WTC11 (cell line): ENCODE results near the gene HAUS6. TPM values are rescaled to one million over a fixed set of nuclear protein-coding genes. Genes with fewer than 3 reads are reported as not detected.

Experiments
- FOXK1 ChIP-seq: sonication (generic); formaldehyde crosslinking; IDR thresholded peaks from 2 replicates; pipeline ENCODE4 v1.8.0; 2022; ENCODE audit warnings: mild to moderate bottlenecking, moderate library complexity, missing genetic modification reagents
- GABPB1 ChIP-seq: sonication (generic); formaldehyde crosslinking; IDR thresholded peaks from 2 replicates; pipeline ENCODE4 v1.8.1; 2023; ENCODE audit warnings: mild to moderate bottlenecking, missing genetic modification reagents
- GTF2I ChIP-seq: fragments of 250-450 bp; sonication (Bioruptor Pico); conservative IDR thresholded peaks from 2 replicates; pipeline ENCODE4 v1.4.0; 2021; ENCODE audit warnings: mild to moderate bottlenecking
- JUN ChIP-seq: sonication (generic); formaldehyde crosslinking; IDR thresholded peaks from 2 replicates; pipeline ENCODE4 v1.8.0; 2023; ENCODE audit warnings: mild to moderate bottlenecking, missing genetic modification reagents
- MYBL2 ChIP-seq: sonication (generic); formaldehyde crosslinking; IDR thresholded peaks from 2 replicates; pipeline ENCODE4 v1.8.1; 2023; ENCODE audit warnings: mild to moderate bottlenecking, moderate library complexity, missing genetic modification reagents
- NFE2L1 ChIP-seq: sonication (generic); formaldehyde crosslinking; IDR thresholded peaks from 2 replicates; pipeline ENCODE4 v1.8.1; 2023; ENCODE audit warnings: missing genetic modification reagents
- SP1 ChIP-seq: sonication (generic); formaldehyde crosslinking; conservative IDR thresholded peaks from 2 replicates; pipeline ENCODE4 v1.8.1; 2022; ENCODE audit warnings: missing genetic modification reagents
- TEAD4 ChIP-seq: sonication (generic); formaldehyde crosslinking; IDR thresholded peaks from 2 replicates; pipeline ENCODE4 v1.8.0; 2022; ENCODE audit warnings: mild to moderate bottlenecking, missing genetic modification reagents
- TP53 ChIP-seq: sonication (generic); formaldehyde crosslinking; IDR thresholded peaks from 2 replicates; pipeline ENCODE4 v1.8.1; 2023; ENCODE audit warnings: mild to moderate bottlenecking, missing genetic modification reagents
- ZBTB21 ChIP-seq: sonication (generic); formaldehyde crosslinking; IDR thresholded peaks from 2 replicates; pipeline ENCODE4 v1.8.1; 2023; ENCODE audit warnings: mild to moderate bottlenecking, missing genetic modification reagents, borderline replicate concordance
- ZNF232 ChIP-seq: sonication (generic); formaldehyde crosslinking; IDR thresholded peaks from 2 replicates; pipeline ENCODE4 v1.8.0; 2022; ENCODE audit warnings: mild to moderate bottlenecking, missing genetic modification reagents
- ZNF263 ChIP-seq: sonication (generic); formaldehyde crosslinking; IDR thresholded peaks from 2 replicates; pipeline ENCODE4 v1.8.1; 2022; ENCODE audit warnings: low read depth, mild to moderate bottlenecking, moderate library complexity, missing genetic modification reagents
- total RNA-seq: library from RNA; stranded (reverse); gene quantifications from 3 replicates; pipeline ENCODE4 v1.2.3, GENCODE V29; 2021
- TF ChIP-seq, protein P1 (sequence below): sonication (generic); formaldehyde crosslinking; IDR thresholded peaks from 2 replicates; pipeline ENCODE4 v1.8.0; 2023; ENCODE audit warnings: missing genetic modification reagents, mild to moderate bottlenecking, borderline replicate concordance
- TF ChIP-seq, protein P2 (sequence below): sonication (generic); formaldehyde crosslinking; IDR thresholded peaks from 2 replicates; pipeline ENCODE4 v1.8.1; 2022; ENCODE audit warnings: missing genetic modification reagents, borderline replicate concordance
- TF ChIP-seq, protein P3 (sequence below): sonication (generic); formaldehyde crosslinking; IDR thresholded peaks from 2 replicates; pipeline ENCODE4 v1.8.0; 2022; ENCODE audit warnings: mild to moderate bottlenecking, missing genetic modification reagents
- TF ChIP-seq, protein P4 (sequence below): sonication (generic); formaldehyde crosslinking; IDR thresholded peaks from 2 replicates; pipeline ENCODE4 v1.8.1; 2023; ENCODE audit warnings: mild to moderate bottlenecking, missing genetic modification reagents, moderate library complexity
- TF ChIP-seq, protein P5 (sequence below): sonication (generic); formaldehyde crosslinking; IDR thresholded peaks from 2 replicates; pipeline ENCODE4 v1.8.0; 2022; ENCODE audit warnings: mild to moderate bottlenecking, missing genetic modification reagents
- TF ChIP-seq, protein P6 (sequence below): sonication (generic); formaldehyde crosslinking; IDR thresholded peaks from 2 replicates; pipeline ENCODE4 v1.8.1; 2023; ENCODE audit warnings: mild to moderate bottlenecking, moderate library complexity, missing genetic modification reagents
- TF ChIP-seq, protein P7 (sequence below): fragments of 250-450 bp; sonication (Bioruptor Pico); IDR thresholded peaks from 2 replicates; pipeline ENCODE4 v1.9.0; 2021; ENCODE audit warnings: mild to moderate bottlenecking, borderline replicate concordance
- TF ChIP-seq, protein P8 (sequence below): fragments of 250-450 bp; sonication (Bioruptor Pico); IDR thresholded peaks from 2 replicates; pipeline ENCODE4 v1.8.0; 2021; ENCODE audit warnings: mild to moderate bottlenecking
- TF ChIP-seq, protein P9 (sequence below): sonication (generic); formaldehyde crosslinking; IDR thresholded peaks from 2 replicates; pipeline ENCODE4 v1.8.1; 2023; ENCODE audit warnings: mild to moderate bottlenecking, missing genetic modification reagents, moderate library complexity

The HAUS6 gene
- total RNA-seq, 1 experiment from 2014 or later = 43.3 TPM

DNA sequence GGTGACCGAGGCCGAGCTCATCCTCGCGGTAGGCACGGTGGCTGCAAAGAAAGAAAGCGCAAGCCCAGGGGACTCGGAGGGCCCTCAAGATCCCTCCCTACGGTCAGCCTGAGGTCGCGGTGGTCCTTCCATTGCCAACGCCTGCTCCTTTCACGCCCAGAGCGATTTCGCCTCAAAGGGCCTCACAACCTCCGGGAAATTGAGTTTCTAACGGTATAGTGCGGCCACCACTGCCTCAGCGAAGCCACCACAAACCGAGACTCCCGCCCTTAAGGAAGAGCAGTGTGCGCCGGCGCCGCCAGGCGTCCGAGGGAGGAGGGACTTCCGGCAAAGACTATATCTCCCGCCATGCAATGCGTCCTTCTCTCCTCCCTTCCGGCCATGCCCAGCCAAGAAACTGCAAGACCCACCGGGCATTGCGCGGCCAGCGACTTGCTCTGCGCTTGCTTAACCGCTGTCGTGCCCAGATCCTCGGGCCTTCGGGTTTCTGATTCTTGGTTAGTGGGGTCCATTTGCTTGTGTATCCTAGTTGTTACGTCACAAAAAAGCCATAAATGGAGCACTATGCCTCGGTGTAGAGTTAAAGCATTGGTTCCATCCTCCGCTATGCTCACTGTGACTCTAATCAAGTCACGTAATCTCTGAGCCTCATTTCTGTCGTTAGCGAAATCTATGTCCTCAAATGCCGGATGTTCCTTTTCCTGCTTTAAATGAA is at the start of gene HAUS6 (continued):
- TF ChIP-seq, protein P1, sequence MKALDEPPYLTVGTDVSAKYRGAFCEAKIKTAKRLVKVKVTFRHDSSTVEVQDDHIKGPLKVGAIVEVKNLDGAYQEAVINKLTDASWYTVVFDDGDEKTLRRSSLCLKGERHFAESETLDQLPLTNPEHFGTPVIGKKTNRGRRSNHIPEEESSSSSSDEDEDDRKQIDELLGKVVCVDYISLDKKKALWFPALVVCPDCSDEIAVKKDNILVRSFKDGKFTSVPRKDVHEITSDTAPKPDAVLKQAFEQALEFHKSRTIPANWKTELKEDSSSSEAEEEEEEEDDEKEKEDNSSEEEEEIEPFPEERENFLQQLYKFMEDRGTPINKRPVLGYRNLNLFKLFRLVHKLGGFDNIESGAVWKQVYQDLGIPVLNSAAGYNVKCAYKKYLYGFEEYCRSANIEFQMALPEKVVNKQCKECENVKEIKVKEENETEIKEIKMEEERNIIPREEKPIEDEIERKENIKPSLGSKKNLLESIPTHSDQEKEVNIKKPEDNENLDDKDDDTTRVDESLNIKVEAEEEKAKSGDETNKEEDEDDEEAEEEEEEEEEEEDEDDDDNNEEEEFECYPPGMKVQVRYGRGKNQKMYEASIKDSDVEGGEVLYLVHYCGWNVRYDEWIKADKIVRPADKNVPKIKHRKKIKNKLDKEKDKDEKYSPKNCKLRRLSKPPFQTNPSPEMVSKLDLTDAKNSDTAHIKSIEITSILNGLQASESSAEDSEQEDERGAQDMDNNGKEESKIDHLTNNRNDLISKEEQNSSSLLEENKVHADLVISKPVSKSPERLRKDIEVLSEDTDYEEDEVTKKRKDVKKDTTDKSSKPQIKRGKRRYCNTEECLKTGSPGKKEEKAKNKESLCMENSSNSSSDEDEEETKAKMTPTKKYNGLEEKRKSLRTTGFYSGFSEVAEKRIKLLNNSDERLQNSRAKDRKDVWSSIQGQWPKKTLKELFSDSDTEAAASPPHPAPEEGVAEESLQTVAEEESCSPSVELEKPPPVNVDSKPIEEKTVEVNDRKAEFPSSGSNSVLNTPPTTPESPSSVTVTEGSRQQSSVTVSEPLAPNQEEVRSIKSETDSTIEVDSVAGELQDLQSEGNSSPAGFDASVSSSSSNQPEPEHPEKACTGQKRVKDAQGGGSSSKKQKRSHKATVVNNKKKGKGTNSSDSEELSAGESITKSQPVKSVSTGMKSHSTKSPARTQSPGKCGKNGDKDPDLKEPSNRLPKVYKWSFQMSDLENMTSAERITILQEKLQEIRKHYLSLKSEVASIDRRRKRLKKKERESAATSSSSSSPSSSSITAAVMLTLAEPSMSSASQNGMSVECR (CRISPR knock-in tag) = peak; percentile 36; the same call in 1 of the 2 replicates
- TF ChIP-seq ZNF263 (CRISPR knock-in tag) (no peak), GABPB1 (peak; percentile 94), TEAD4 (CRISPR knock-in tag) (no peak), SP1 (peak; percentile 63; the same call in 1 of the 2 replicates), GTF2I (CRISPR knock-in tag) (no peak), ZNF232 (CRISPR knock-in tag) (0 out of 2 replicates have a peak, but pooled peaks have one; percentile 63), MYBL2 (CRISPR knock-in tag) (no peak), FOXK1 (CRISPR knock-in tag) (peak; percentile 59; the same call in 1 of the 2 replicates), TP53 (CRISPR knock-in tag) (no peak), ZBTB21 (no peak), JUN (CRISPR knock-in tag) (no peak), NFE2L1 (no peak)
- TF ChIP-seq, protein P2, sequence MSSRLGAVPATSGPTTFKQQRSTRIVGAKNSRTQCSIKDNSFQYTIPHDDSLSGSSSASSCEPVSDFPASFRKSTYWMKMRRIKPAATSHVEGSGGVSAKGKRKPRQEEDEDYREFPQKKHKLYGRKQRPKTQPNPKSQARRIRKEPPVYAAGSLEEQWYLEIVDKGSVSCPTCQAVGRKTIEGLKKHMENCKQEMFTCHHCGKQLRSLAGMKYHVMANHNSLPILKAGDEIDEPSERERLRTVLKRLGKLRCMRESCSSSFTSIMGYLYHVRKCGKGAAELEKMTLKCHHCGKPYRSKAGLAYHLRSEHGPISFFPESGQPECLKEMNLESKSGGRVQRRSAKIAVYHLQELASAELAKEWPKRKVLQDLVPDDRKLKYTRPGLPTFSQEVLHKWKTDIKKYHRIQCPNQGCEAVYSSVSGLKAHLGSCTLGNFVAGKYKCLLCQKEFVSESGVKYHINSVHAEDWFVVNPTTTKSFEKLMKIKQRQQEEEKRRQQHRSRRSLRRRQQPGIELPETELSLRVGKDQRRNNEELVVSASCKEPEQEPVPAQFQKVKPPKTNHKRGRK (CRISPR knock-in tag) = no peak
- TF ChIP-seq, protein P3, sequence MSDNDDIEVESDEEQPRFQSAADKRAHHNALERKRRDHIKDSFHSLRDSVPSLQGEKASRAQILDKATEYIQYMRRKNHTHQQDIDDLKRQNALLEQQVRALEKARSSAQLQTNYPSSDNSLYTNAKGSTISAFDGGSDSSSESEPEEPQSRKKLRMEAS (CRISPR knock-in tag) = peak; percentile 72
- TF ChIP-seq, protein P4, sequence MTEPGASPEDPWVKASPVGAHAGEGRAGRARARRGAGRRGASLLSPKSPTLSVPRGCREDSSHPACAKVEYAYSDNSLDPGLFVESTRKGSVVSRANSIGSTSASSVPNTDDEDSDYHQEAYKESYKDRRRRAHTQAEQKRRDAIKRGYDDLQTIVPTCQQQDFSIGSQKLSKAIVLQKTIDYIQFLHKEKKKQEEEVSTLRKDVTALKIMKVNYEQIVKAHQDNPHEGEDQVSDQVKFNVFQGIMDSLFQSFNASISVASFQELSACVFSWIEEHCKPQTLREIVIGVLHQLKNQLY (CRISPR knock-in tag) = no peak
- TF ChIP-seq, protein P5, sequence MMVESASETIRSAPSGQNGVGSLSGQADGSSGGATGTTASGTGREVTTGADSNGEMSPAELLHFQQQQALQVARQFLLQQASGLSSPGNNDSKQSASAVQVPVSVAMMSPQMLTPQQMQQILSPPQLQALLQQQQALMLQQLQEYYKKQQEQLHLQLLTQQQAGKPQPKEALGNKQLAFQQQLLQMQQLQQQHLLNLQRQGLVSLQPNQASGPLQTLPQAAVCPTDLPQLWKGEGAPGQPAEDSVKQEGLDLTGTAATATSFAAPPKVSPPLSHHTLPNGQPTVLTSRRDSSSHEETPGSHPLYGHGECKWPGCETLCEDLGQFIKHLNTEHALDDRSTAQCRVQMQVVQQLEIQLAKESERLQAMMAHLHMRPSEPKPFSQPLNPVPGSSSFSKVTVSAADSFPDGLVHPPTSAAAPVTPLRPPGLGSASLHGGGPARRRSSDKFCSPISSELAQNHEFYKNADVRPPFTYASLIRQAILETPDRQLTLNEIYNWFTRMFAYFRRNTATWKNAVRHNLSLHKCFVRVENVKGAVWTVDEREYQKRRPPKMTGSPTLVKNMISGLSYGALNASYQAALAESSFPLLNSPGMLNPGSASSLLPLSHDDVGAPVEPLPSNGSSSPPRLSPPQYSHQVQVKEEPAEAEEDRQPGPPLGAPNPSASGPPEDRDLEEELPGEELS (CRISPR knock-in tag) = no peak
- TF ChIP-seq, protein P6, sequence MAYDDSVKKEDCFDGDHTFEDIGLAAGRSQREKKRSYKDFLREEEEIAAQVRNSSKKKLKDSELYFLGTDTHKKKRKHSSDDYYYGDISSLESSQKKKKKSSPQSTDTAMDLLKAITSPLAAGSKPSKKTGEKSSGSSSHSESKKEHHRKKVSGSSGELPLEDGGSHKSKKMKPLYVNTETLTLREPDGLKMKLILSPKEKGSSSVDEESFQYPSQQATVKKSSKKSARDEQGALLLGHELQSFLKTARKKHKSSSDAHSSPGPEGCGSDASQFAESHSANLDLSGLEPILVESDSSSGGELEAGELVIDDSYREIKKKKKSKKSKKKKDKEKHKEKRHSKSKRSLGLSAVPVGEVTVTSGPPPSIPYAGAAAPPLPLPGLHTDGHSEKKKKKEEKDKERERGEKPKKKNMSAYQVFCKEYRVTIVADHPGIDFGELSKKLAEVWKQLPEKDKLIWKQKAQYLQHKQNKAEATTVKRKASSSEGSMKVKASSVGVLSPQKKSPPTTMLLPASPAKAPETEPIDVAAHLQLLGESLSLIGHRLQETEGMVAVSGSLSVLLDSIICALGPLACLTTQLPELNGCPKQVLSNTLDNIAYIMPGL (CRISPR knock-in tag) = 0 out of 2 replicates have a peak, but pooled peaks have one; percentile 42
- TF ChIP-seq, protein P7, sequence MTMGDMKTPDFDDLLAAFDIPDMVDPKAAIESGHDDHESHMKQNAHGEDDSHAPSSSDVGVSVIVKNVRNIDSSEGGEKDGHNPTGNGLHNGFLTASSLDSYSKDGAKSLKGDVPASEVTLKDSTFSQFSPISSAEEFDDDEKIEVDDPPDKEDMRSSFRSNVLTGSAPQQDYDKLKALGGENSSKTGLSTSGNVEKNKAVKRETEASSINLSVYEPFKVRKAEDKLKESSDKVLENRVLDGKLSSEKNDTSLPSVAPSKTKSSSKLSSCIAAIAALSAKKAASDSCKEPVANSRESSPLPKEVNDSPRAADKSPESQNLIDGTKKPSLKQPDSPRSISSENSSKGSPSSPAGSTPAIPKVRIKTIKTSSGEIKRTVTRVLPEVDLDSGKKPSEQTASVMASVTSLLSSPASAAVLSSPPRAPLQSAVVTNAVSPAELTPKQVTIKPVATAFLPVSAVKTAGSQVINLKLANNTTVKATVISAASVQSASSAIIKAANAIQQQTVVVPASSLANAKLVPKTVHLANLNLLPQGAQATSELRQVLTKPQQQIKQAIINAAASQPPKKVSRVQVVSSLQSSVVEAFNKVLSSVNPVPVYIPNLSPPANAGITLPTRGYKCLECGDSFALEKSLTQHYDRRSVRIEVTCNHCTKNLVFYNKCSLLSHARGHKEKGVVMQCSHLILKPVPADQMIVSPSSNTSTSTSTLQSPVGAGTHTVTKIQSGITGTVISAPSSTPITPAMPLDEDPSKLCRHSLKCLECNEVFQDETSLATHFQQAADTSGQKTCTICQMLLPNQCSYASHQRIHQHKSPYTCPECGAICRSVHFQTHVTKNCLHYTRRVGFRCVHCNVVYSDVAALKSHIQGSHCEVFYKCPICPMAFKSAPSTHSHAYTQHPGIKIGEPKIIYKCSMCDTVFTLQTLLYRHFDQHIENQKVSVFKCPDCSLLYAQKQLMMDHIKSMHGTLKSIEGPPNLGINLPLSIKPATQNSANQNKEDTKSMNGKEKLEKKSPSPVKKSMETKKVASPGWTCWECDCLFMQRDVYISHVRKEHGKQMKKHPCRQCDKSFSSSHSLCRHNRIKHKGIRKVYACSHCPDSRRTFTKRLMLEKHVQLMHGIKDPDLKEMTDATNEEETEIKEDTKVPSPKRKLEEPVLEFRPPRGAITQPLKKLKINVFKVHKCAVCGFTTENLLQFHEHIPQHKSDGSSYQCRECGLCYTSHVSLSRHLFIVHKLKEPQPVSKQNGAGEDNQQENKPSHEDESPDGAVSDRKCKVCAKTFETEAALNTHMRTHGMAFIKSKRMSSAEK (CRISPR knock-in tag) = no peak
- TF ChIP-seq, protein P8, sequence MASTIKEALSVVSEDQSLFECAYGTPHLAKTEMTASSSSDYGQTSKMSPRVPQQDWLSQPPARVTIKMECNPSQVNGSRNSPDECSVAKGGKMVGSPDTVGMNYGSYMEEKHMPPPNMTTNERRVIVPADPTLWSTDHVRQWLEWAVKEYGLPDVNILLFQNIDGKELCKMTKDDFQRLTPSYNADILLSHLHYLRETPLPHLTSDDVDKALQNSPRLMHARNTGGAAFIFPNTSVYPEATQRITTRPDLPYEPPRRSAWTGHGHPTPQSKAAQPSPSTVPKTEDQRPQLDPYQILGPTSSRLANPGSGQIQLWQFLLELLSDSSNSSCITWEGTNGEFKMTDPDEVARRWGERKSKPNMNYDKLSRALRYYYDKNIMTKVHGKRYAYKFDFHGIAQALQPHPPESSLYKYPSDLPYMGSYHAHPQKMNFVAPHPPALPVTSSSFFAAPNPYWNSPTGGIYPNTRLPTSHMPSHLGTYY (CRISPR knock-in tag) = no peak
- TF ChIP-seq, protein P9, sequence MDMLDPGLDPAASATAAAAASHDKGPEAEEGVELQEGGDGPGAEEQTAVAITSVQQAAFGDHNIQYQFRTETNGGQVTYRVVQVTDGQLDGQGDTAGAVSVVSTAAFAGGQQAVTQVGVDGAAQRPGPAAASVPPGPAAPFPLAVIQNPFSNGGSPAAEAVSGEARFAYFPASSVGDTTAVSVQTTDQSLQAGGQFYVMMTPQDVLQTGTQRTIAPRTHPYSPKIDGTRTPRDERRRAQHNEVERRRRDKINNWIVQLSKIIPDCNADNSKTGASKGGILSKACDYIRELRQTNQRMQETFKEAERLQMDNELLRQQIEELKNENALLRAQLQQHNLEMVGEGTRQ (CRISPR knock-in tag) = 0 out of 2 replicates have a peak, but pooled peaks have one; percentile 28
